Neural progenitor cell (in vitro differentiated cells): Measurements from ENCODE around the gene MGP.

Experiments used
- EZH2 ChIP-seq: fragments of 200-600 bp; sonication (generic); IDR thresholded peaks from 2 replicates; pipeline ENCODE4 v1.6.1; 2017; ENCODE audit warnings: antibody characterized with exemption, mild to moderate bottlenecking, moderate library complexity
- EZH2phosphoT487 ChIP-seq: fragments of 200-600 bp; sonication (generic); IDR thresholded peaks from 2 replicates; pipeline ENCODE4 v1.6.1; 2017; ENCODE audit warnings: antibody characterized with exemption
- TF ChIP-seq, protein P1 (sequence below): fragments of 200-600 bp; sonication (generic); IDR thresholded peaks from 2 replicates; pipeline ENCODE4 v1.5.1; 2017; ENCODE audit warnings: antibody characterized with exemption, mild to moderate bottlenecking

DNA sequence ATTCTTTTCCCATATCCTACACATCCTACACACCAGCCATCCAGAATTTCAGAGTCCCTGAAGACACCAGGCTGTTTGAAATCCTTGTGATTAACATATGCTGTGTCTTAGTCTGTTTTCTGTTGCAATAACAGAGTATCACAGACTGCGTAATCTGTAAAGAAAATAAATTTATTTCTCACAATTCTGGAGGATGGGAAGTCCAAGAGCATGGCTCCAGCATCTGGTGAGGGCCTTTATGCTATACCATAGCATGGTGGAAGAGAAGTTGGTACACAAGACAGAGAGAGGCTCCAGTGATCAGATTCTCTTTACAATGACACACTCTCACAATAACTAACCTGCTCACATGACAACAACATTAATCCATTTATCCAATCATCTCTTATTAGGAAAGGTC, 46.4 kb downstream of the MGP start:
- TF ChIP-seq EZH2 (no peak), EZH2phosphoT487 (no peak)
- TF ChIP-seq, protein P1, sequence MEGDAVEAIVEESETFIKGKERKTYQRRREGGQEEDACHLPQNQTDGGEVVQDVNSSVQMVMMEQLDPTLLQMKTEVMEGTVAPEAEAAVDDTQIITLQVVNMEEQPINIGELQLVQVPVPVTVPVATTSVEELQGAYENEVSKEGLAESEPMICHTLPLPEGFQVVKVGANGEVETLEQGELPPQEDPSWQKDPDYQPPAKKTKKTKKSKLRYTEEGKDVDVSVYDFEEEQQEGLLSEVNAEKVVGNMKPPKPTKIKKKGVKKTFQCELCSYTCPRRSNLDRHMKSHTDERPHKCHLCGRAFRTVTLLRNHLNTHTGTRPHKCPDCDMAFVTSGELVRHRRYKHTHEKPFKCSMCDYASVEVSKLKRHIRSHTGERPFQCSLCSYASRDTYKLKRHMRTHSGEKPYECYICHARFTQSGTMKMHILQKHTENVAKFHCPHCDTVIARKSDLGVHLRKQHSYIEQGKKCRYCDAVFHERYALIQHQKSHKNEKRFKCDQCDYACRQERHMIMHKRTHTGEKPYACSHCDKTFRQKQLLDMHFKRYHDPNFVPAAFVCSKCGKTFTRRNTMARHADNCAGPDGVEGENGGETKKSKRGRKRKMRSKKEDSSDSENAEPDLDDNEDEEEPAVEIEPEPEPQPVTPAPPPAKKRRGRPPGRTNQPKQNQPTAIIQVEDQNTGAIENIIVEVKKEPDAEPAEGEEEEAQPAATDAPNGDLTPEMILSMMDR, result no peak
